Endothelial cell of umbilical vein (primary cell): ENCODE data around the gene METRN.

Source experiments
- MYC ChIP-seq: IDR thresholded peaks from one replicate; pipeline ENCODE4 v1.6.1; 2011; ENCODE audit warnings: mild to moderate bottlenecking, low read depth, low read length
- POLR2A ChIP-seq: IDR thresholded peaks from 2 replicates; pipeline ENCODE4 v1.6.1; 2012; ENCODE audit warnings: low read depth, mild to moderate bottlenecking, control low read depth, low read length
- TF ChIP-seq, protein P1 (sequence below), 2 donors: IDR thresholded peaks; 1 replicate in 1 of 2; 2 replicates in 1 of 2; pipeline ENCODE4 v1.5.1; 2011; ENCODE audit warnings: low read length in 2 of 2, mild to moderate bottlenecking in 2 of 2, moderate library complexity in 2 of 2, control low read depth in 1 of 2, inconsistent platforms in 1 of 2, low read depth in 1 of 2; ENCODE audit not compliant: insufficient read depth in 1 of 2; ENCODE audit errors: extremely low read depth in 1 of 2
- TF ChIP-seq, protein P2 (sequence below): IDR thresholded peaks from 2 replicates; pipeline ENCODE4 v1.6.1; 2011; ENCODE audit not compliant: insufficient read depth, insufficient read length

DNA sequence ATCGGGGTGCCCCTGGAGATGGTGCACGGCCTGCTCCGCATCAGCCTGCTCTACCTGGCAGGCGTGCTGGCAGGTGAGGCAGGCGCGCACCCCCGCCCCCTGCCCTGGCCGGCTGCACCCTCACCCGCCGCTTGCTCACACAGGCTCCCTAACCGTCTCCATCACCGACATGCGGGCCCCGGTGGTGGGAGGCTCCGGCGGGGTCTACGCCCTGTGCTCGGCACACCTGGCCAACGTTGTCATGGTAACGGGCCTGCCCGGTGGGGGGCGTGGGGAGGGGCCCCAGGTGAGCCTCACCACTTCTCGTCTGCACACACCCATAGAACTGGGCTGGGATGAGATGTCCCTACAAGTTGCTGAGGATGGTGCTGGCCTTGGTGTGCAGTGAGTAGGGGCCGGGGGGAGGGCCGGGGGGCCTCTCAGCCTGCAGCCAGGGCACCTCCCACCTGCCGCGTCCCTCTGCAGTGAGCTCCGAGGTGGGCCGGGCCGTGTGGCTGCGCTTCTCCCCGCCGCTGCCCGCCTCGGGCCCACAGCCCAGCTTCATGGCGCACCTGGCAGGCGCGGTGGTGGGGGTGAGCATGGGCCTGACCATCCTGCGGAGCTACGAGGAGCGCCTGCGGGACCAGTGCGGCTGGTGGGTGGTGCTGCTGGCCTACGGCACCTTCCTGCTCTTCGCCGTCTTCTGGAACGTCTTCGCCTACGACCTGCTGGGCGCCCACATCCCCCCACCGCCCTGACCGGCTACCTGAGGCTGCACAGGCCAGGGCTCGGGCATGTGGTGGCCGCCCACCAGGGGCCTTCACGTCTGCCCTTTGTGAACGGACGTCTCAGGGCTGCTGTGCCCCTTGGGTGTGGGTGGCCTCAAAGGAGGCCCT is 37.4 kb upstream of the METRN start:
- TF ChIP-seq MYC (no peak), POLR2A (no peak)
- TF ChIP-seq, protein P1, sequence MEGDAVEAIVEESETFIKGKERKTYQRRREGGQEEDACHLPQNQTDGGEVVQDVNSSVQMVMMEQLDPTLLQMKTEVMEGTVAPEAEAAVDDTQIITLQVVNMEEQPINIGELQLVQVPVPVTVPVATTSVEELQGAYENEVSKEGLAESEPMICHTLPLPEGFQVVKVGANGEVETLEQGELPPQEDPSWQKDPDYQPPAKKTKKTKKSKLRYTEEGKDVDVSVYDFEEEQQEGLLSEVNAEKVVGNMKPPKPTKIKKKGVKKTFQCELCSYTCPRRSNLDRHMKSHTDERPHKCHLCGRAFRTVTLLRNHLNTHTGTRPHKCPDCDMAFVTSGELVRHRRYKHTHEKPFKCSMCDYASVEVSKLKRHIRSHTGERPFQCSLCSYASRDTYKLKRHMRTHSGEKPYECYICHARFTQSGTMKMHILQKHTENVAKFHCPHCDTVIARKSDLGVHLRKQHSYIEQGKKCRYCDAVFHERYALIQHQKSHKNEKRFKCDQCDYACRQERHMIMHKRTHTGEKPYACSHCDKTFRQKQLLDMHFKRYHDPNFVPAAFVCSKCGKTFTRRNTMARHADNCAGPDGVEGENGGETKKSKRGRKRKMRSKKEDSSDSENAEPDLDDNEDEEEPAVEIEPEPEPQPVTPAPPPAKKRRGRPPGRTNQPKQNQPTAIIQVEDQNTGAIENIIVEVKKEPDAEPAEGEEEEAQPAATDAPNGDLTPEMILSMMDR (IDR thresholded peaks at IDR 0.05; ENCODE audit: extremely low read depth in 1 of 2, insufficient read depth in 1 of 2, low read depth in 1 of 2, low read length in 2 of 2) = no peak
- TF ChIP-seq, protein P2, sequence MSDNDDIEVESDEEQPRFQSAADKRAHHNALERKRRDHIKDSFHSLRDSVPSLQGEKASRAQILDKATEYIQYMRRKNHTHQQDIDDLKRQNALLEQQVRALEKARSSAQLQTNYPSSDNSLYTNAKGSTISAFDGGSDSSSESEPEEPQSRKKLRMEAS = no peak
